NOMO-1 treated with dmso at 0.1 percent for 144 hours (cell line): Measurements from ENCODE around the gene ZNF367.

Experiments used
- DNase-seq: peaks from one replicate; lab custom pipeline; 2025; ENCODE audit not compliant: unreplicated experiment; lab: John Stamatoyannopoulos, UW

The ZNF367 gene

DNA sequence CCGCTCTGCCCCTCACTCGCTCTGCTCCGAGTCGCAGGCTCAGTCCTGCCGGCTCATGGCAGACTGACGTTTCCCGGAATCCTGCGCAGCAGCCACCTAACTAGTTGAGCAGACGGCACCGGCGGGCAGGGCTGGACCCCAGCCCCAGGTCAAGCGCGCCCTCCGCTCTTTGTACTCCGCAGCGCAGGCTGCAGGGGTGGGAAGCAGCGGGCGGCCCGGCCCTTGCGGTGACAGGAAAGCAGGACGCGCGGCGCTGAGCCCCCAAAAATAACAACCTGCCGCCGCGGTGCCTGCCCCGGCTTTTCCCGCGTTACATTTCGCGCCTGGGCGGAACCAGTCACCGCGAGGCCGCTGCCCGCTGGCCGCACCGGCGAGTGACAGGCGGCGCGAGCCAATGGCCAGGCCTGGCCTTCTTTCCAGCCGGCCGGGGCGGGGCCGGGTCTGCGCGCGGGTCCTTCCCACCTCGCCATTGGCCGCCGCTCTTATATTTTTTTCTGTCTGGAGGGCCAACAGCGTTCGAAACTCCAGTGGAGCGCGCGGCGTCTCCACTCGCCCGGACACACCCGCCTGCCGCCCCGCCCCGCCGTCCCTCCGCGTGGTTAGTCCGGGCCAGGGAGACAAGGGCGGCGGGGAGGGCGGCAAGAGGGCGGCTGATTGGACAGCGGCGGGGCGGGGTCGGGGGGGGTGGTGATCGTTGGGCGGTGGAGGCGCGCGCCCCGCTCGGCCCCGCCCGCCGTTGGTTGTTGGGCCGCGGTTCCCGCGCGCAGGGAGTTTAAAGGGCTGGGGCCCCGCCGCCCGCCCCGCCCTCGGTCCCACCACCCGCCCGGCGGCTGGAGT lies at the start of gene ZNF367:
Gene ZNF367 (minus strand): TSS at position 288 of the 837 bp plus-strand sequence. CDS start 338 bp downstream, outside the sequence.
- peak; percentile 98 for DNase-seq

DNA sequence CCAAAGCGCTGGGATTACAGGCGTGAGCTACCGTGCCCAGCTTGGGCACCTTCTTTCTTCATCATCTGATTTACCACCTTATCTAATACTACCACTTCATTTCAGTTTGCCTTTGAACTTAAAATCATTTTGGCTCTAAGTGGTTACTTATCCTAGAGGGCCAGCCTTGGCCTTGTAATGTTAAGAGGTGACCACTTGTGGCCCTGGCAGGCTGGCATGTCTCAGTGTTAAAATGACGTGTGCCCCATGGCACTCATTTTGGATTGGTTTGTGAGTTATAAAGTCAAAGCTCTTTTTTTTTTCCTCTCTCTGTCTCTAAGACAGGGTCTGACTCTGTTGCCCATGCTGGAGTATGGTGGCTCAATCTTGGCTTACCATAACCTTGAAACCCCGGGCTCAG lies 49.6 kb upstream of the ZNF367 start:
- no peak for DNase-seq

DNA sequence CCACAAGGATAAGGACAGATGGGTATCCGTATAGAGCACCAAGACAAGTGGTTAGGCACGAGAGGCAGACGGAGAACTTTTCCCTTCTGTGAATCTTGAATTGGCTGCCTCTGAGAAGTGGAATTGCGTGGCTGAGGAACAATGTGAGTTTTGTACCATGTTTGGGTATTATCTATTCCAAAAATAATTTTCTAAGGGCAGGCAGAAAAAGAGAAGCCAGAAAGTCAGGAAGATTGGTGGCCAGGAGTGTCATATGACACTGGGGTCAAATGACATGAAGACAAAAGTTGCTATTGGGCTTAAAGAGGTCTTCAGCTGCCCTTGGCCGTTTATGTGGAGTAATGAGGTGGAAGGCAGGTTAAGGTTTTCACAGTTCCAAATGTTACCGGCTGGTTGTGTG lies 46.3 kb upstream of the ZNF367 start:
- DNase-seq: no peak

DNA sequence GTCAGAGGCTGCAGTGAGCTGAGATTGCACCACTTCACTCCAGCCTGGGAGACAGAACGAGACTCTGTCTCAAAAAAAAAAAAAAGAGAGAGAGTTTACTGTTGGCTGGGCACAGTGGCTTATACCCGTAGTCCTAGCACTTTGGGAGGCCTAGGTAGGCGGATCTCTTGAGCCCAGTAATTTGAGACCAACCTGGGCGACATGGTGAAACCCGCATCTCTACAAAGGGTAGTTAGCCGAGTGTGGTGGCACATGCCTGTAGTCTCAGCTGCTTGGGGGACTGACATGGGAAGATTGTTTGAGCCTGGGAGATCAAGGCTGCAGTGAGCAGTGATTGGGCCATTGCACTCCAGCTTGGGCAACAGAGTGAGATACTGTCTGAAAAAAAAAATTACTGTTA lies 44.4 kb upstream of the ZNF367 start:
- no peak for DNase-seq

DNA sequence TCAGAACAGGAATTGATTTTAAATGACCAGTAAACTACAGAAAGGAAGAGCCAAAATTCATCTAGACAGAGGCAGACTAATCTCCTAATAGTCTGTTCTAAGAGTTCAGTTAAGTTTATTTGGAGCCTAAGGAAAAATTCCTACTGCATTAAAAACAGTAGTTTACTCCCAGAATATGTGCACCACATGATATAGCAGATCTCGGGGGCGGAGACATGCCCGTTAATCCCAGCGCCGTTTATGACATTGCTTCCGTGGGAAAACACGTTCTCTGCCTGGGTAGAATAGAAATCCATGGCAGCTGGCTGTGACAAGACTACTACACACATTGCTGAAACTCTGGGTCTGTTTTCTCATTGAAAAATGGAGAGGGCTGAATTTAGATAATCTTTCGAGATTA lies 43.2 kb upstream of the ZNF367 start:
- no peak for DNase-seq

DNA sequence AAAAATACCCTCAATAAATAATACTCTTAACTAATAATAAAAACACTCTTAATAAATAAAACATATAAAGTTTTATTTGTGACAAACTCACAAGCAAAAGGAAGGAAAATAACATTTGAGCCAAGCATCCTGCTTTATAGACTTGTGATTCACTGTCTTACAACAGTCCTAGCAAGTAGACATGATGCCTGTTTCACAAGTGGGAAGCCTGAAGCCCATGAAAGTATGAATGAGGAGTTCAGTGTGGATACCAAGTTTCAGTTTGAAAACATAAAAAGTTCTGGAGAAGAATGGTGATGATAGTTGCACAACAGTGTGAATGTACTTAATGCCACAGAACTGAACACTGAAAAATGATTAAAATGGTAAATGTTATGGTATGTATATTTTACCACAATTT lies 42.7 kb upstream of the ZNF367 start:
- DNase-seq: no peak

DNA sequence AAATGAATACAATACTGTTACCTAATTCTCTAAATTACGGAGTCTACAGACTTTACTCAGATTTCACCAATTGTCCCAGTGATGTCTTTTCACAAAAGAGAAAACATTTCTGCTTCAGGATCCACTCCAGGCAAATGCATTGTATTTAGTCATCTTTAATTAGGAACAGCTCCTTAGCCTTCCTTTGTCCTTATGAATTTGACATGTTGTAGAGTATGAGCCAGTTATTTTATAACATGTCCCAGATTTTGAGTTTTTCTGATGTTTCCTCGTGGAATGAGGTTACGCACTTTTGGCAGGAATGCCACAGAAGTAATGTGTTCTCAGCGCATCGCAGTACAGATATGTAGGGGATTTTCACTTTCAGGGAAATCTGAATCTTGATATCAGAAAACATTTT lies 42.3 kb upstream of the ZNF367 start:
- no peak for DNase-seq

DNA sequence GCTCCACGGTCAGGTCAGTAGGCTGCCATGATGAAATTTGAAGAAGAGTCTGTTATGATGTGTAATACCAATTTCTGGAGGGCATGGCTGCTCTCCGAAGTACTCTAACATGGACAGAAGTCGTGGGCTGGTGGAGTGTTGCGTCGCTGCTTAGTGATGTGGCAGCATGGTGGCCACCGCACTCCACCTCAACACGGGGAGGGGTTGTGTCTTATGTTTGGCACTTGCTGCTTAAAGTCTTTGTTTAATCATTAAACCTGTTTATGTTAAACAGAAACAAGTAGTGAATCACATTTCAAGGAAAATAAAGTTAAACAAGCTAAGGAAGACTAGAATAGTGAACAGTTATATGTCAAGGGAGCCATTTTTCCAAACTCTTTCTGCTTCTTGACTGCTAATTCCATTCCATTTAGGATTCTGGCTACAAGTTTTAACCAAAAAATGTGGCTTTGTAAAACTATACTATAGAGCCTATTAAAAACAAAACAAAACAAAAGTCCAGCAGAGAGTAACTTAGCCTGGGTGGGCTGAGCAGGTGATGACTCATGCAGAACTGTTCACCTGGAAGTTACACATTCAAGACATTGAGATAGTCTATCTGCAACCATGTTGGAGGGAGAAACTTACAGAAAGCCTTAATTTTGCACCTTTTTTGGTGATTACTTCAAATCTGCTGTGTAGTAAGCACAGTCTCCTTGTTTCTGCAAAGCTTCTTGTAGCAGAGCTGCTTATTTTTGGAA lies 41.3 kb upstream of the ZNF367 start:
- no peak for DNase-seq

DNA sequence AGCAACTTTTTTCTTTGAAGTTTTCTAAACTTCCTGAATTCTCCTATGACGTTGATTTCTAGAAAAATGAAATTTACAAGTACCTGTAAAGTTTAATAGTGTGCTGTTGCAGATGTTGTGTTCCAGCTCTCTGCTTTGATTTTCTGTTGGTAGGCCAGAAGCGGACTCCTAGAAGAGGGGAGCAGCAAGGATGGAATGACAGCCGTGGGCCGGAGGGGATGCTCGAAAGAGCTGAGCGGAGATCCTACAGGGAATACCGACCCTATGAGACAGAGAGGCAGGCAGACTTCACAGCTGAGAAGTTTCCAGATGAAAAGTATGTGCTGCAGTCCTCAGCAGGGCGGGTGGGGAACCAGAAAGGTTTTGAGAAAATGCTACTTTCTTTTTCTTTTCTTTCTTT lies 40.1 kb upstream of the ZNF367 start:
- no peak for DNase-seq

DNA sequence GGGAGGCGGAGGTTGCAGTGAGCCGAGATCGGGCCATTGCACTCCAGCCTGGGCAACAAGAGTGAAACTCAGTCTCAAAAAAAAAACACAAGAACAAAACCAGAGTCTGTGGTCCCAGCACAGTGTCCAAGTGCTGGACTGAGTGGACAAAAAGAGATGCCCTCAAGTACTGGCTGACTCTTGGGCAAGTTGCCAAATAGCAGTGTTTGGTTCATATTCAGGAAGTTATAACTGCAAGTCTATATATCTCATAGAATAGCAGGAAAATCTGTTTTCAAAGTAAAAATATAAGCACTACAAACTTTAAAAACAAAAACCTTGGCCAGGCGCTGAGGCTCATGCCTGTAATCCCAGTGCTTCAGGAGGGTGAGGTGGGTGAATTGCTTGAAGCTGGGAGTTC lies 39.1 kb upstream of the ZNF367 start:
- no peak for DNase-seq

DNA sequence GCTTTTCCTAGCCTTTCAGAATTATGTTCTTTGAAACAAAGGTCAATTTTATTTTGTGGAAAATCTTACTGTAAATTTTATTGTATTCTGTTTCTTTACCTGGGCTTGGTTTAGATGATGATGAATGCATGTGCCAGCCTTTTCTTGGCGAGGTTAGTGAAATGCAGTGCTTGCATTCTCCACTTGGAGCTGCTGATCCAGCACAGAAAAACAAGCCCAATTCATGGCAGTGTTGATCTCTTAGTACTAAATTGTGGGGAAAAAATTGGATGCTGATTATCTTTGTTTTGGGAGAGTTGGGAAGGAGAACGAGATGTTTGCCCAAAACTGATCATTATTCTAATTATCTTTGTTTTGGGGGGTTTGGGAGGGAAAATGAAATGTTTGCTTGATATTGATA lies 35.5 kb upstream of the ZNF367 start:
- no peak for DNase-seq

DNA sequence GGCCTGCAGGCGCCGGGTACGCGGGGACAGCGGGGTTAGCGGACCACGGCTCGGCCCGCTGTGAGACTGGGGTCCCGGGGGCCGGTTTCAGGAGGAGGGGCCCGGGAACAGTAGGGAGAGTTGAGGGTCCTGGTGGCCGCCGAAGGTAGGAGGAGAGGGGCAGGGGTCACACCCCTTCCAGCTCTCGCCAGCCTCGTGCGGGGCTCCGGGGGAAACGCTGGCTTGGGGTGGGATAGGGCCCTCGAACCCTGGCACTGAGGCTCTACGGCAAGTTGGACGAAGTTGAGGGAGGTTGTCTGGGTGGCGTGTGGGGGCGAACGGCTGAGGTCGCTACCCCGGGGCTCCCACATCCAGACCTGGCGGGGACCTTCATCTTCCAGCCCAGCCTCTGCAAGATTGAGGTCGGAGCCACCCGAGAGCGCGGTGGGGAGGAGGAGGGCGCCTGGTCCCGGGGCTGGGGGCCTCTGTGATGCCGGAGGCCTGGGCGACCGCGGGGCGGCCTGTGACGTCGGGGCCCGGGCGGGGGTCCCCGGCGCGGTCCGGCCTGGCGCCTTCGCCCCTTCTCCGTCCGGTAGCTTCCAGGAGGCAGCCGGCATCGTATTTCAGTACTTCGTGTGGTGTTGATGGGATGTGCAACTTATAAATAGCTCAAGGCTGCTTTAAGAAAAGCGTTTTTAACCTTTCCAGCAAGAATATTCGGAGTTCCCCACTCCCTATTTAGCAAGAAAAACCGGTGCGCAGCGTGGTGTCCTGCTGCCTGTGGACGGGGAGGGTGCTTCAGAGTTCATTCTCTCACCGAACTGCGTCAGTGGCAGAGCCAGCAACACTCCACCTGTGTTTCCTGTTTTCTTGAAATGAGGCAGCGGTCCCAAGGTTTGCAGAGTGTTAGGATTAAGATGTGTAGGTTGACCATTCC lies 32.7 kb upstream of the ZNF367 start:
- DNase-seq: no peak

DNA sequence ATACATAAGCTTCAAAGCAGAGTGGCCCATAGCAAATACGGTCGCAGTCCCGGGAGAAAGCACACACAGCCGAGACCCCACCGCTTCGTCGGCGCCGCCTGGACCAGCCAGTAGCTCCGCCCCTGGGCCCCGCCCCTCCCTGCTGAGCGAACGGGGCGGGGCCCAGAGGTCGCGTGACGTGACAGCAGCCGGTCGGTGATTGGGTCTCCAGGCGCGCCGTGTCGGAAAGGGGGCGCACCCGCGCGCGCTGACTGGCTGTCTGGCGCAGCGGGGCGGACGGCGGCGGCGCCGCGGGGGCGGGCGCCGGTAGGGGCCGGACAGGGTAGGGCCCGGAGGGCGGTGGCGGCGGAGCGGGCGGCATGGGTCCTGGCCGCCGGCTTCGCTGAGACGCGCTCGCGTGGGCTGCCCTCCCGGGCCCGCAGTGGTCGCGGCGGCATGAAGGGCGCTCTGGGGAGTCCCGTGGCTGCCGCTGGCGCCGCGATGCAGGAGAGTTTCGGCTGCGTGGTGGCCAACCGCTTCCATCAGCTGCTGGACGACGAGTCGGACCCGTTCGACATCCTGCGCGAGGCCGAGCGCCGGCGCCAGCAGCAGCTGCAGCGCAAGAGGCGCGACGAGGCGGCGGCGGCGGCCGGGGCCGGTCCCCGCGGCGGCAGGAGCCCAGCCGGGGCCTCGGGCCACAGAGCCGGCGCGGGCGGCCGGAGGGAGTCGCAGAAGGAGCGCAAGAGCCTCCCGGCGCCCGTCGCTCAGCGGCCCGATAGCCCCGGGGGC lies 31.9 kb upstream of the ZNF367 start, which contains the start of gene HABP4:
Gene HABP4 (plus strand): TSS at position 325 of the 768 bp plus-strand sequence. CDS start 111 bp downstream, at position 436.
- DNase-seq: peak; percentile 91

DNA sequence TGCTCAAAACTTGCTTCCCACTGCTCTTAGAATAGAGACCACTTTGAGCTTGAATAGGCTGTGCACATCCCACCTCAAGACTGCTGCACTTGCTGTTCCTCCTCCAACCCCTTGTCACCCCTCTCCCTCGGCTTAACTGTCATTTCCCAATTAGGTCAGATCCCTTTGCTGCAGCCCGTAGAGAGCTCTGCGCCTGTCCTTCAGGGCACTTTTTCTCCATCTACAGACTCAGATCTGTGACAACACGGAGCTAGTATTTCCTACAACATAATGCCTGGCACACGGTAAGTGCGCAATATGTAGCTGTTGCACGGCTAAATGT lies 31.3 kb upstream of the ZNF367 start:
- DNase-seq: peak; percentile 46

DNA sequence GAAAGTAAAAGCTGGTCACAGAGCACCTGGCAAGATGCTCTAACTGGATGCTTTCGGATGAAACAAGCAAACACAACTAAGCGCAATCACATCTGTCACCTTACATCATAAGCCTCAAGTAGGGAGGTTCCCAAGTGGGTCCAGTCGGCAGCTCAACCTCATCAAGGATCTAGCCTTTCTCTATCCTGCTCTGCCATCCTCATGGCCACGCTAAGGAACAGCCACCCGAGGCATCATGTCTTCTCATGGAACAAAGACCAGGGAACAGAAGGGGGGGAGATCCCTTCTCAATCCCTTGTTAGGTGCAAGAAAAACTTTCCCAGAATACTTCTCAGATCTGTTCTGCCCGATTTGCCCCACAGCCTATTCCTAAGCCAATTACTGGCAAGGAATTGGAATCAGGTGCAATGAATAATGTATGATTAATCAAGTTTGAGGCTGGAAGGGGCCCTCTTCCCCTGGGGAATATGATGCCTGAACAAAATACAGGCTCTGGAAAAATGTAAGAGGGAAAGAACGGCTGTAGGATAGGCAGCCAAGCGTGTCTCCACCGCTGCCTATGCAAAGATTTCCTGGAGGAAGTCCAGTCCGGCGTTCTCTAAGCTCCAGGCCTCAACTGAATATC lies 30.5 kb upstream of the ZNF367 start:
- DNase-seq: no peak

DNA sequence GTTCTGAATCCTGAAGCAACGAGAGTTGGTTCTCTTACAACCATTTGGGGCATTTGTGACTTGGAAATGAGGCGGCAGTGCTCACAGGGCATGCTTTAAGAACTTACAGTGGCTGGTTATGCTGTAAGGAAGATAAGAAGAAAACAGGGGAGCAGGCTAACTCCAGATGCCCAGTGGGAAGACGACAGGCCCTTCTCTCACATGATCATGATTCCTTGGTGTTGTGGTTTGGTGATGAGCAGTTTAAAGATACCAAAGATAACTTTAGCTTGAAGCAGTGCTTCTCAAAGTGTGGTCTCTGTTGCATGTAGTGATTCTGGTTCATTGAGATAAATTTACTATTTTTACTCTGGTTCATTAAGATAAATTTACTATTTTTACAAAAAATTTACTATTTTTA lies 29.2 kb upstream of the ZNF367 start:
- no peak for DNase-seq

DNA sequence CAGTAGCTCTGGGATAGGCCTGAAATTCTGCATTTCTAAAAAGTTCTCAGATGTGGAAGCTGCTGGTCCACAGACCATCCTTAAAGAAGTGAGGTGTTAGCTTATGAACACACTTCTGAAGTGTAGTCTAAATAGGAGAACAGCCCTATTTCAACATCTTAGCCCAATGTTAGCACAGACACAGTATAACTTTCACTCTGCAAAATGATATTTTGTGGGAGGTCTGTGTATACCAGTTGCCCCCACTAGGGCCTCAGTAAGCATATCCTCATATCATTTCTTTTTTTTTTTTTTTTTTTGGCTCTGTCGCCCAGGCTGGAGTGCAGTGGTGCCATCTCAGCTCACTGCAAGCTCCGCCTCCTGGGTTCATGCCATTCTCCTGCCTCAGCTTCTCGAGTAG lies 24.3 kb upstream of the ZNF367 start:
- DNase-seq: peak; percentile 27

DNA sequence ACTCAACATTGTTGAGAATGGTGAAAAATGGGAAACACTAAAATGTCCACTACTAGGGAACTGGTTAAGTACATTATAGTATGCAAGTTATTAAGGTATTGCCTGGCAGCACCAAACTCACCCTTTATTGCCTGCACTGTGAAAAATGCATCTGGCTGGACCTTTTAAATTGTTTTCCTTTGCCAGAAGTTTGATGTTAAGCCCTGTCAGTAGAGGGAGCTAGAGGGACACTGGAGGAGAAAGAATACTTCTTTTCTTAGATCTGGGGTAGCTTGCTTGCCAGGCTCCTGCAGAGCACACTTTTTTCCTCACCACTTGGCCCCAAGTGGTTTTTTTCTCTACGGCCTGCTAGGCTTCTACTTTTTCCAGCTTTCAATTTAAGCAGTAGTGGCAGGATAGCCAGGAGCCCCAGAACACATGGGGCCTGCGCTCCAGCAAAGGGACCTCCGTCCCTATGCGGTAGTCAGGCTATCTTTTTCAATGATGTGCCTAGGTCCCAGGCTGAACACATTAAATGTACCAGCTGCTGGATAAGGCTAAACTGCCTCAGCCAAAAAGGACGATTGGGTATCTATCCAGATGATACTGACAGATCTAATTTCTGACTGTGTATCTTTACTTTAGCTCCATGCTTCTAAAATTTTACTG lies 23.8 kb upstream of the ZNF367 start:
- DNase-seq: peak; percentile 72

DNA sequence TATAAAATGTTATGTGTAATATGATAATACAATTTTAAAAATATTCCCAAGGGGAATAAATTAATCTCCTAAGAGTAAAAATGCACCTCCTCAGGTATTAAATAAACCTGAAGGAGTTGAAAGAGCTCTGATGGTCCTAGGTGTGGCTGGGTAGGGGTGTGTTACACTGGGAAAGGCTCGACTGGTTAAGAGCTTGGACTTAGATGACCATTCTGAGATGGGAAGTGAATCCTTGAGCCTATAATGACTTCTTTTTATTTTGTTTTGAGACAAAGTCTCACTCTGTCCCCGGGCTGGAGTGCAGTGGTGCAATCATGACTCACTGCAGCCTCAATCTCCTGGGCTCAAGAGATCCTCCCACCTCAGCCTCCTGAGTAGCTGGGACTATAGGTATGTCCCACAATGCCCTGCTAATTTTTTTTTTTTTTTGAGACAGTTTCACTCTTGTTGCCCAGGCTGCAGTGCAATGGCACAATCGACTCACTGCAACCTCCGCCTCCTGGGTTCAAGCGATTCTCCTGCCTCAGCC lies 22.6 kb upstream of the ZNF367 start:
- no peak for DNase-seq
